Measurements from ENCODE around the gene FGD4.

DNA sequence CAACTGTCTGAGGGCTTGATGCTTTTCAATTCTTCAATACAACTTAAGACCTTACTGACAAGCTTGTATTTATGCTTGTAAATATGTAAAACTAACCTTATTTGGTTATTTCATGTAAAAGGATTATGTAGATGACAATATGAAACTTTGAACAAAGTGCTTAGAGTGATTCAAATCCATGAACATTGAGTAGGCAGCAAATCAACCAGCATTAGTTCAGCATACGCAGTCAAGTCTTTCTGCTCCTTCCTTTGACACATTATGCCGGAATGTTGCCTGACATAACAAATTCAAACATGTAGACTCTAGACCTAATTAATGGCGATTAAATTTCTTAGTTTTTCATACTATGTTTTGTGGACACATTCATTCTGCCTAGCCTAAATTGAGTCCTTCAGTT lies 105.2 kb downstream of the FGD4 start:
- TF ChIP-seq, protein P1, sequence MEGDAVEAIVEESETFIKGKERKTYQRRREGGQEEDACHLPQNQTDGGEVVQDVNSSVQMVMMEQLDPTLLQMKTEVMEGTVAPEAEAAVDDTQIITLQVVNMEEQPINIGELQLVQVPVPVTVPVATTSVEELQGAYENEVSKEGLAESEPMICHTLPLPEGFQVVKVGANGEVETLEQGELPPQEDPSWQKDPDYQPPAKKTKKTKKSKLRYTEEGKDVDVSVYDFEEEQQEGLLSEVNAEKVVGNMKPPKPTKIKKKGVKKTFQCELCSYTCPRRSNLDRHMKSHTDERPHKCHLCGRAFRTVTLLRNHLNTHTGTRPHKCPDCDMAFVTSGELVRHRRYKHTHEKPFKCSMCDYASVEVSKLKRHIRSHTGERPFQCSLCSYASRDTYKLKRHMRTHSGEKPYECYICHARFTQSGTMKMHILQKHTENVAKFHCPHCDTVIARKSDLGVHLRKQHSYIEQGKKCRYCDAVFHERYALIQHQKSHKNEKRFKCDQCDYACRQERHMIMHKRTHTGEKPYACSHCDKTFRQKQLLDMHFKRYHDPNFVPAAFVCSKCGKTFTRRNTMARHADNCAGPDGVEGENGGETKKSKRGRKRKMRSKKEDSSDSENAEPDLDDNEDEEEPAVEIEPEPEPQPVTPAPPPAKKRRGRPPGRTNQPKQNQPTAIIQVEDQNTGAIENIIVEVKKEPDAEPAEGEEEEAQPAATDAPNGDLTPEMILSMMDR (IDR thresholded peaks at IDR 0.05), result no peak
- TF ChIP-seq POLR2A (IDR thresholded peaks at IDR 0.05), result no peak
